ENCODE data around the gene ZNF780A.

DNA sequence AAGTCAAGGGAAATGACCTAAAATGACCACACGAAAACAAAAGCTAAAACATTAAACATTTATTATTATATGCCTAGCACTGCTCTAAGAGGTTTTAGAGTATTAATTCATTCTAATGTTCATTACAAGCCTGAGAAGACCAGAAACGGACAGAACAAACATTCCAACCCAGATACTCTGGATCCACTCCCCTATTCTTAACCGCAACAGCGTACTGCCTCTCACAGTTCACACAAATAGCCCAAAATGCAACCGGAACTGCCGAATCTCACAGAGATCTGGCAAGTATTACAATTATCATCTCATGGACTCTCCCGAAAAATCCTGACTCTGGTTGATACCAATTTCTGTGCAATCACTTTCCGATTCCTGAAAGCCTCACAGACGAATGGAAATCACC is 36.1 kb downstream of the ZNF780A start:
- TF ChIP-seq, protein P1, sequence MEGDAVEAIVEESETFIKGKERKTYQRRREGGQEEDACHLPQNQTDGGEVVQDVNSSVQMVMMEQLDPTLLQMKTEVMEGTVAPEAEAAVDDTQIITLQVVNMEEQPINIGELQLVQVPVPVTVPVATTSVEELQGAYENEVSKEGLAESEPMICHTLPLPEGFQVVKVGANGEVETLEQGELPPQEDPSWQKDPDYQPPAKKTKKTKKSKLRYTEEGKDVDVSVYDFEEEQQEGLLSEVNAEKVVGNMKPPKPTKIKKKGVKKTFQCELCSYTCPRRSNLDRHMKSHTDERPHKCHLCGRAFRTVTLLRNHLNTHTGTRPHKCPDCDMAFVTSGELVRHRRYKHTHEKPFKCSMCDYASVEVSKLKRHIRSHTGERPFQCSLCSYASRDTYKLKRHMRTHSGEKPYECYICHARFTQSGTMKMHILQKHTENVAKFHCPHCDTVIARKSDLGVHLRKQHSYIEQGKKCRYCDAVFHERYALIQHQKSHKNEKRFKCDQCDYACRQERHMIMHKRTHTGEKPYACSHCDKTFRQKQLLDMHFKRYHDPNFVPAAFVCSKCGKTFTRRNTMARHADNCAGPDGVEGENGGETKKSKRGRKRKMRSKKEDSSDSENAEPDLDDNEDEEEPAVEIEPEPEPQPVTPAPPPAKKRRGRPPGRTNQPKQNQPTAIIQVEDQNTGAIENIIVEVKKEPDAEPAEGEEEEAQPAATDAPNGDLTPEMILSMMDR (IDR thresholded peaks at IDR 0.05; ENCODE audit: insufficient read depth, low read length) = no peak
- no peak for TF ChIP-seq SPI1 (IDR thresholded peaks at IDR 0.05; ENCODE audit: borderline replicate concordance, low read depth)
- TF ChIP-seq GABPA (IDR thresholded peaks at IDR 0.05; ENCODE audit: low read depth) = no peak
- no peak for TF ChIP-seq POLR2AphosphoS5 (IDR thresholded peaks at IDR 0.05; ENCODE audit: low read depth)
- TF ChIP-seq, protein P2, sequence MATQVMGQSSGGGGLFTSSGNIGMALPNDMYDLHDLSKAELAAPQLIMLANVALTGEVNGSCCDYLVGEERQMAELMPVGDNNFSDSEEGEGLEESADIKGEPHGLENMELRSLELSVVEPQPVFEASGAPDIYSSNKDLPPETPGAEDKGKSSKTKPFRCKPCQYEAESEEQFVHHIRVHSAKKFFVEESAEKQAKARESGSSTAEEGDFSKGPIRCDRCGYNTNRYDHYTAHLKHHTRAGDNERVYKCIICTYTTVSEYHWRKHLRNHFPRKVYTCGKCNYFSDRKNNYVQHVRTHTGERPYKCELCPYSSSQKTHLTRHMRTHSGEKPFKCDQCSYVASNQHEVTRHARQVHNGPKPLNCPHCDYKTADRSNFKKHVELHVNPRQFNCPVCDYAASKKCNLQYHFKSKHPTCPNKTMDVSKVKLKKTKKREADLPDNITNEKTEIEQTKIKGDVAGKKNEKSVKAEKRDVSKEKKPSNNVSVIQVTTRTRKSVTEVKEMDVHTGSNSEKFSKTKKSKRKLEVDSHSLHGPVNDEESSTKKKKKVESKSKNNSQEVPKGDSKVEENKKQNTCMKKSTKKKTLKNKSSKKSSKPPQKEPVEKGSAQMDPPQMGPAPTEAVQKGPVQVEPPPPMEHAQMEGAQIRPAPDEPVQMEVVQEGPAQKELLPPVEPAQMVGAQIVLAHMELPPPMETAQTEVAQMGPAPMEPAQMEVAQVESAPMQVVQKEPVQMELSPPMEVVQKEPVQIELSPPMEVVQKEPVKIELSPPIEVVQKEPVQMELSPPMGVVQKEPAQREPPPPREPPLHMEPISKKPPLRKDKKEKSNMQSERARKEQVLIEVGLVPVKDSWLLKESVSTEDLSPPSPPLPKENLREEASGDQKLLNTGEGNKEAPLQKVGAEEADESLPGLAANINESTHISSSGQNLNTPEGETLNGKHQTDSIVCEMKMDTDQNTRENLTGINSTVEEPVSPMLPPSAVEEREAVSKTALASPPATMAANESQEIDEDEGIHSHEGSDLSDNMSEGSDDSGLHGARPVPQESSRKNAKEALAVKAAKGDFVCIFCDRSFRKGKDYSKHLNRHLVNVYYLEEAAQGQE (IDR thresholded peaks at IDR 0.05; ENCODE audit: insufficient replicate concordance, low read depth) = no peak
